Esophagus squamous epithelium (tissue), 5 donors: ENCODE measurements around the gene RAPGEF4. TPM values are rescaled to one million over a fixed set of nuclear protein-coding genes. Genes with fewer than 3 reads are reported as not detected.
A peak's percentile ranks its signal among the peaks of the same experiment; 100 is the strongest.

Experiments used
- DNase-seq: peaks from one replicate; lab custom pipeline; 2025; lab: John Stamatoyannopoulos, UW
- H3K27ac ChIP-seq, 4 donors: fragments of 200-600 bp; sonication (generic); one replicate each; pipeline ENCODE4 v1.5.1; 2016 to 2019; ENCODE audit warnings: mild to moderate bottlenecking in 1 of 4
- H3K27me3 ChIP-seq, 4 donors: fragments of 200-600 bp; sonication (generic); 1 replicate in 3 of 4; 2 replicates in 1 of 4; pipeline versions ENCODE4 v1.5.1 to v1.6.0; 2017 to 2021; ENCODE audit warnings: antibody characterized with exemption in 1 of 4
- H3K36me3 ChIP-seq, 3 donors: fragments of 200-600 bp; sonication (generic); one replicate each; pipeline ENCODE4 v1.5.1; 2016 to 2019
- H3K4me1 ChIP-seq, 3 donors: fragments of 200-600 bp; sonication (generic); one replicate each; pipeline ENCODE4 v1.5.1; 2017 to 2019
- H3K4me3 ChIP-seq, 4 donors: fragments of 200-600 bp; sonication (generic); 1 replicate in 3 of 4; 2 replicates in 1 of 4; pipeline ENCODE4 v1.5.1; 2016 to 2019; ENCODE audit warnings: mild to moderate bottlenecking in 2 of 4, moderate library complexity in 1 of 4
- H3K9me3 ChIP-seq, 3 donors: fragments of 200-600 bp; sonication (generic); one replicate each; pipeline ENCODE4 v1.5.1; 2016 to 2019
- POLR2A ChIP-seq, 4 donors: fragments of 450-650 bp; IDR thresholded peaks; one replicate each; pipeline ENCODE4 v1.6.1; 2017; ENCODE audit warnings: antibody characterized with exemption in 4 of 4, mild to moderate bottlenecking in 4 of 4, moderate library complexity in 3 of 4
- WGBS, 2 donors: methylation state at CpG; one replicate each; pipeline ENCODE4 v1.1.5; 2018; 5-methylcytosine and 5-hydroxymethylcytosine counted together
- intact Hi-C: fragments of 100-400 bp; cut with DNase I; formaldehyde crosslinking; loops from one replicate; pipeline ENCODE4 v1.15.0; 2022
- total RNA-seq, 4 donors: library from RNA; depleted of rRNA; stranded (reverse); fragments of >200 nt; gene quantifications; one replicate each; pipeline ENCODE4 v1.1.0, GENCODE V29; 2016
- TF ChIP-seq, protein P1 (sequence below), 6 experiments: fragments of 450-650 bp in 4 of 6; fragments of 200-600 bp in 2 of 6; sonication (generic) in 2 of 6; IDR thresholded peaks; one replicate each; pipeline ENCODE4 v1.5.1; 2016 to 2019; ENCODE audit warnings: antibody characterized with exemption in 6 of 6, mild to moderate bottlenecking in 4 of 6, moderate library complexity in 4 of 6
- donor health status: DM: yes; HTN: yes; CAD: no.

Gene RAPGEF4
- total RNA-seq, 4 donors from 2014 or later: 2.6 to 11.1 (median 2.9) TPM

DNA sequence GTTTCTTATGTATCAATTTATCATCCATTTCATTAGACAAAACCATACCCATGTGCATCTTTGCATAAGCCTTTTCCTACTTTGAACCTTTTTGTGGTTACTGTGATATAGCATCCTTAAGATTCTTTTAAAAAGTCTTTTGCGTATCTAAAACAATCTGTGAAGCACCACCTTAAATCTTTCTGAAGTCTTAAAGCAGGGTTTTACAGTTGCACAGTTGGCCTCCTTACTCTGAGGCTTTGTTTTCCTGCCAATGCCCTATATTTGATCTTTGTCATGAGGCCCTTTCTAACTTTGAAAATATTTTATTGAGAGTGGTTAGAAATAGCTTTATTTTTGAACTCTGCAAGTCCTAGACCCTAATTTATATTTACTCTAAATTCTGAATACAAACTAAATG, 176.6 kb downstream of the RAPGEF4 start:
- no peak for DNase-seq
- 95 to 100% methylated on average over 1 of the region's 1 CpG for WGBS, 2 donors
- H3K27me3 ChIP-seq: no peaks in the 10 kb centered on the region
- no peak overlapping the region for H3K4me3 ChIP-seq
- H3K36me3 ChIP-seq: no peaks in the 10 kb centered on the region
- H3K9me3 ChIP-seq: no peaks in the 10 kb centered on the region
- no peak overlapping the region for H3K27ac ChIP-seq
- H3K4me1 ChIP-seq: no peaks in the 10 kb centered on the region
- TF ChIP-seq POLR2A (IDR thresholded peaks at IDR 0.05): no peak
- TF ChIP-seq, protein P1, sequence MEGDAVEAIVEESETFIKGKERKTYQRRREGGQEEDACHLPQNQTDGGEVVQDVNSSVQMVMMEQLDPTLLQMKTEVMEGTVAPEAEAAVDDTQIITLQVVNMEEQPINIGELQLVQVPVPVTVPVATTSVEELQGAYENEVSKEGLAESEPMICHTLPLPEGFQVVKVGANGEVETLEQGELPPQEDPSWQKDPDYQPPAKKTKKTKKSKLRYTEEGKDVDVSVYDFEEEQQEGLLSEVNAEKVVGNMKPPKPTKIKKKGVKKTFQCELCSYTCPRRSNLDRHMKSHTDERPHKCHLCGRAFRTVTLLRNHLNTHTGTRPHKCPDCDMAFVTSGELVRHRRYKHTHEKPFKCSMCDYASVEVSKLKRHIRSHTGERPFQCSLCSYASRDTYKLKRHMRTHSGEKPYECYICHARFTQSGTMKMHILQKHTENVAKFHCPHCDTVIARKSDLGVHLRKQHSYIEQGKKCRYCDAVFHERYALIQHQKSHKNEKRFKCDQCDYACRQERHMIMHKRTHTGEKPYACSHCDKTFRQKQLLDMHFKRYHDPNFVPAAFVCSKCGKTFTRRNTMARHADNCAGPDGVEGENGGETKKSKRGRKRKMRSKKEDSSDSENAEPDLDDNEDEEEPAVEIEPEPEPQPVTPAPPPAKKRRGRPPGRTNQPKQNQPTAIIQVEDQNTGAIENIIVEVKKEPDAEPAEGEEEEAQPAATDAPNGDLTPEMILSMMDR (IDR thresholded peaks at IDR 0.05): no peak
- intact Hi-C loops: no loop called here

- Histone ChIP-seq H3K4me3 (no peak overlapping the region), H3K9me3 (no peaks in the 10 kb centered on the region), H3K27me3 (no peaks in the 10 kb centered on the region), H3K4me1 (no peaks in the 10 kb centered on the region), H3K27ac (no peak overlapping the region), H3K36me3 (no peaks in the 10 kb centered on the region)
- WGBS, 2 donors: 89 to 96% methylated on average over 6 of the region's 6 CpGs
- TF ChIP-seq POLR2A (IDR thresholded peaks at IDR 0.05): no peak
- TF ChIP-seq, protein P1 (IDR thresholded peaks at IDR 0.05): no peak
- no peak for DNase-seq
- intact Hi-C loops: no loop called here
Measured at GRCh38 chr2:172914341-172915008, 178.8 kb downstream of the RAPGEF4 start.

- H3K27ac ChIP-seq: no peak overlapping the region
- H3K4me3 ChIP-seq: no peak overlapping the region
- TF ChIP-seq POLR2A (IDR thresholded peaks at IDR 0.05): no peak
- TF ChIP-seq, protein P1 (IDR thresholded peaks at IDR 0.05): no peak
- peaks cover 4 to 15% (median 9%) of the 10 kb centered on the region in 3 donors for H3K4me1 ChIP-seq
- no peaks in the 10 kb centered on the region for H3K36me3 ChIP-seq
- 61% methylated on average over 3 of the region's 3 CpGs for WGBS, 2 donors
- no peak for DNase-seq
- intact Hi-C loops: no loop called here
- H3K9me3 ChIP-seq: no peaks in the 10 kb centered on the region
- H3K27me3 ChIP-seq: no peaks in the 10 kb centered on the region
Measured at GRCh38 chr2:172917716-172918115, 182.1 kb downstream of the RAPGEF4 start.

DNA sequence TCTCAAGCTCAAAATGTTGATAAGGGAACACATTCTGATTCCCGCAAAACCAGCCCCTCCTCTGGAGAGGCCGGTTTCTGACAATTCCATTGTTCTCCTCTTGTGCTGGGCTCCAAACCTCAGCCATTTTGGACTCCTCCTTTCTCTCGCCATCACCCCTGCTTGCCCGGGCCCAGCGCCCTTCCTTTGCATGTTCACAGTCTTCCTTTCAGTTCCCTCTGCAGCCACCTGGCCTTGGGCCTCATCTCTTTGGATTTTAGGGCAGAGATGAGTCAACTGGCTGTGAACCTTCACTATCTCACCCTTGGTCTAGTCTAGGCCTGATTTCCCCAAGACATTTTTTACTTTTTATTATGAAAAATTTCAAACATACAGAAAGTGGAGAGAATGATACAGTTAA, 184.1 kb downstream of the RAPGEF4 start:
- no peaks in the 10 kb centered on the region for H3K27me3 ChIP-seq
- peaks cover 4 to 15% (median 9%) of the 10 kb centered on the region in 3 donors for H3K4me1 ChIP-seq
- intact Hi-C loops: no loop called here
- TF ChIP-seq, protein P1 (IDR thresholded peaks at IDR 0.05): no peak
- no peak for TF ChIP-seq POLR2A (IDR thresholded peaks at IDR 0.05)
- H3K36me3 ChIP-seq: no peaks in the 10 kb centered on the region
- H3K27ac ChIP-seq: no peak overlapping the region
- no peaks in the 10 kb centered on the region for H3K9me3 ChIP-seq
- no peak for DNase-seq
- H3K4me3 ChIP-seq: no peak overlapping the region
- 84 to 87% methylated on average over 4 to 5 of the region's 5 CpGs for whole genome bisulfite sequencing, 2 donors

DNA sequence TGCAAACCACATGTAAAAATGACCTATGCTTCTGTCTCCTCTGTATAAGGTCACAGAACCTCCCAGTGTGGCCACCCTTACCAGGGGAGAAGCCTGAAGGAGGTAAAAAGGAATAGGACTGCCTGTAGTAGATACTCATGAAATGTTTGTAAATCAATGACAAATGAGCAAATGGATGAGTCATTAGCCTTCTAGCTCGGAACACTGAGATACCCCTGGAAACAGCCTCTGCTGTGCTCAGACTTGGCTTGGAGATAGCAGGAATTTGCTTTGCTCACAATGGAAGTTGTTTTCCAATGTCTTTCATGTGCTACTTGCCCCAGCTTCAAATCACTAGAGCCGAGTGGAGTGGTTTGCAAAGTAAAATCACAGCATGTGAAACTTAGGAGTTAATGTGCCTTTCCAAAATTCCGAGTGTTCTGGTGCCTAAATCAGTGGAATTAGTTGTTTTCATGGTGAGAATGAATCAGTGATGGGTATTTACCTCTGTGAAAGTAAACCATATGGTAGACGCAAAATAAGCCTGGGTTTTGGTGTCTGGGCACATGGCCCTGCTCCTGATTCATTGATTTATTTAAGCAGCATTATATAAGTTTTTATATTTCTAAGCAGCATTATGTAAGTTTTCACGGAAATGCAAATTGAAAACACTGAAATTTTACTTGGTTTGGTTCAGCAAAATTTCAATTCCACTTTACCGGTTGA, 186.0 kb downstream of the RAPGEF4 start:
- Histone ChIP-seq H3K9me3 (no peaks in the 10 kb centered on the region), H3K27ac (peak overlapping the region in 1 of 4 donors; percentile 7), H3K27me3 (no peaks in the 10 kb centered on the region), H3K4me3 (no peak overlapping the region), H3K4me1 (peaks cover 4 to 15% (median 9%) of the 10 kb centered on the region in 3 donors), H3K36me3 (no peaks in the 10 kb centered on the region)
- WGBS, 2 donors: 46 to 58% methylated on average over 6 of the region's 6 CpGs
- no peak for DNase-seq
- no peak for TF ChIP-seq POLR2A (IDR thresholded peaks at IDR 0.05)
- TF ChIP-seq, protein P1 (IDR thresholded peaks at IDR 0.05): no peak
- intact Hi-C loops: no loop called here
